ENCODE data around the gene THSD7A.

The THSD7A gene

DNA sequence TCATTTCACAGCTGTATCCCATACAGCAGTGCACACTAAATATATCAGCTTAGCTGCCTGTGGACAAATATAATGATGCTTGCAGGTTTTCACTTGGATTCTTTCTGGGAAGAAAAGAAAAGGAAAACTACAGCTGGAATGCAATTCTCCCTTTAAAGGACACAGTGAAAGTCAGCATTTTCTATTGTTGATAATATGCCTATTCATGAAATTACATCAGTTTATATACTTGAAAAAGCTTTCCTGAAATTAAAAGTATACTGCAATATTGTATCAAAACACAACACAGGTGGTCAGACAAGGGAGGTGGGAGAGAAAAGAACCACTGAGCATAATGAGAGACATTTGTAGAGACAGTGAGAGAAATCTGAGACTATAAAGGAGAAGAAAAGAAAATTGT is 20.3 kb downstream of the THSD7A start:
- no peak for DNase-seq

DNA sequence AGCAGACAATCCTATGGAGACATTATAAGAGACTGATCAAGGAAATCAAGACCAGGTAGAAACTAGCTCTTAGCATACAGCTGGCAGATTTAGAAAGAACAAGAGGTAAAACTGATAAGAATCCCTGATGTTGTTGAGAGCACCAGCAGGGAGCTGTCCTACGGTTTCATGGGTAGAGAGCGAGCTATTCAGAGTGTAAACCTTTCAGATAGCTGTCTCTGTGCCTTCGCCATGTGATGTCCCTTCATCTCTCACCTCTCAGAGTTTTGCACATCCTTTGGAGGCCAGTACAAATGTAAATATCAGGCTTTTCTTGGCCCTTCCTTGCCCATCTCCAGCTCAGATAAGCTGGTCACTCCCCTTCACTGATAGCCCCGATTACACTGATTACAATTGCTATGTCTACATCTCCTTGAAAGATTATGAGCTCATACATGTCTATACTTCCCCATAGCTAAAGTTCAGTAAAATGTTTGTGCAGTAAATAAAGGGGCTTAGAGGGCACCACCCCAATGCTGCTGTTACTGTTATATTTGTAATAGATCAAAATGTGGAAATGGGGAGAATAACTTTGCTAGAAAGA is 21.9 kb downstream of the THSD7A start:
- no peak for DNase-seq

DNA sequence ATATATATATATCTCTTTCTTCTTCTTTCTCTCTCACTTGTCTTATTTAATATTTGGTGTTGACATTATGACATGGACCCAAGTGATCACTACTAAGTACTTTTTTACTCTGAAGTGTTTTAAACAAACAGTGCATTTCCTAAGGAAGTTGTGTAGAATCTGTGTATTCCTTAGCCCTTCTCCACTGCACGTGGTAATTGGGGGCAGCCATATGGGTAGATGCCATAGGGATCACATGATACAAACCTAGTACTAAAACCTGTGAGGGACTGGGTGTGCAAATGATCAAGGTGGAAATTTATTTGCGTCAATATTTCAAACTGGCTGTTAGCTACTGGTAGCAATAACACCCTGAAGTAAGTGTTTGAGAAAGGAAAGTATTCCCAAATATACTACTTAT is 25.0 kb downstream of the THSD7A start:
- DNase-seq: no peak

DNA sequence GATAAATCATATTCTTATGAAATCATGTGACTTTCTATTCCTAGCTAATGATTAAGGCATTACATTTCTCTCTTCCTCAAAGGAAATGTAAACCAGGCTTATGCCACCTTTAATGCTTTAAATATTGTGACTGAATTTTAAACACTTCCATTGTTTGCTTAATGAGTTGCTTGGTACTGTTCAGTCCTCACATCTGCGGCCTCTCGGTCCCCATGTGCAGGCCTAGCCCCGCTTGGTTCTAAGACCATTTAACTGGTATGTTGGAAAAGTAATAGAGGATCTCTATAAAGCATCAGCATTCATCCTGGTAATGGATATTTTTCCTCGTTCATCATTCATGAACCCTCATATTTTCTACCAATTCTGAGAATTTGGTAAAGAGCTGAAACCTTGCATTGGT is 27.4 kb downstream of the THSD7A start:
- no peak for DNase-seq

DNA sequence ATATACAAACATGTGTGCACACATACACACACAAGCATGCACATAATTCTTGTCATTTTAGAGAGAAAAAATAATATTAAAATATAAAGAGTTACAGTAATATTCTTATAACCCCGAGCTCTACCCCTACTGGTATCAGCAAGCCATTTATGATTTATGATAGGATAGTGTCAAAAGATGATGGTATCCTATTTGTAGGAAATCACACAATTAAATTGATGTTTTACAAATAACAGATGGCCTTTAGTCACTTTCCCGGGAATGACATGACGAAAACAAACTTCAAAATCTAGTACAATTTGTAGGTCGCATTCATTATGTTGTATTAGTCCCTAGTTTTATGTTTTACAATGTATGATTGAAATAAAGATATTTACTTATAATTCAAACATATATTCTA is 36.8 kb downstream of the THSD7A start:
- no peak for DNase-seq

DNA sequence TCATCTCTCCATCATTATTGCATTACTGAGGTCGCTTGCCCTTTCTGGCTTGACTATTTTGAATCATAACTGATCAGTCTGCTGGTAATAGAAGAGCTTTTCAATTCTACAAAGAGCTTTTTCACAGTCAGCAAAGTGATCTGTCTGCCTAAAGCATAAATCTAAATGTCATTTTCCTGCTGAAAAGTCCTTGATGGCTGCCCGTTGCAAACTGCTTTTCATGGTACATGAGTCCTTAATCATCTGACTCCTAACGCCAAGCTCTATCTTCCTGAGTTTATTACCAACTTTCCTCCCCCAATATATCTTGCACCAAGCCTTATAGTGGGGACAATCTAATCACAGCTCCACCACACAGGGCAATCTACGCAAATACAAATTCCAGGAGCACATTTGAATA is 39.8 kb downstream of the THSD7A start:
- no peak for DNase-seq

DNA sequence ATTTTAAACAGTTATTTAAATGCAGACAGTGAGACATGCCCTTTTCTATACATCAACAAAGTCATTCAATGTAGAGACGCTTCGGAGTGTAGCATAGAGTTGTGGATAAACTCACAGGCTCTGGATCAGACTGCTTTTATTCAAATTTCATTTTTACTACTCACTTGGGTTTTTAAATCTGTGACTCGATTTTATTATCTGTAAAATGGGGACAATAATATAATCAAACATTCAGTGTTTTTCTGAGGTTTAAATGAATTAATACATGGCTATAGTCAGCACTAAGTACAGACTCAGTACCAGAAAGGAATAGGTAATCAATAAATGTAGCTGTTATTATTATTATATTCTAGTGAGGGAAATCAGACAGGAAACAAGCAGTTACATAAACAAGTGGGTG is 43.4 kb downstream of the THSD7A start:
- no peak for DNase-seq

DNA sequence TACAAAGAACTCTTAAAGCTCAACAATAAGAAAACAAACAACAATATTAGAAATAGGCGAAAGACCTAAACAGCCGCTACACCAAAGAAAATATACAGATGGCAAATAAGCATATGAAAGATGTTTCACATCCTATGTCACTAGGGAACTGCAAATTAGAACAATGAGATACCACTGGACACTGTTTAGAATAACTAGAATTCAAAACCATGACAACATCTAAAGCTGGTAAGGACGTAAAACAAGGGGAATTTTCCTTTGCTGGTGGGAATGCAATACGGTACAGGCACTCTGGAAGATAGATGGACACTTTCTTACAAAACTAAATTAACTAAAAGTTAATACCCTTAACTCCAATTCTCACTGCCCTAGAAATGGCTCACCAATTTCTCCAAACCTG is 44.5 kb downstream of the THSD7A start:
- DNase-seq: no peak

DNA sequence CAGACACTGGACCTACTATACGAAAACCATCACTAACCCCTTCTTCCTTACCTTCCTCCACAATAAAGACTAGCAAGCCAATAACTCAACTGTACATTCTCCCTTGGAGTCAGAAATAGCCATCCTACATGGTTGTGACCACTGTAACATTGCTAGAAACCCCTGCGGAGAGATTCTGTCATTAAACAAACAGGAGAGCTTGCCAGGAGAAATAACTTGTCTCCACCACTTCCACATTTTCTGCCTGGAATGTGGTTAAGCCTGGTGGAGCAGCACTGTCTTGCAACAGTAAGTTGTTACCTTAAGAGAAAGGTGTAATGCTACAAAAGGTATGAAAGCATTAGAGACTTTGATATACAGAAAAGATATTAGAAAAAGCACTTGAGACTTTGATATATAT is 45.8 kb downstream of the THSD7A start:
- DNase-seq: no peak

DNA sequence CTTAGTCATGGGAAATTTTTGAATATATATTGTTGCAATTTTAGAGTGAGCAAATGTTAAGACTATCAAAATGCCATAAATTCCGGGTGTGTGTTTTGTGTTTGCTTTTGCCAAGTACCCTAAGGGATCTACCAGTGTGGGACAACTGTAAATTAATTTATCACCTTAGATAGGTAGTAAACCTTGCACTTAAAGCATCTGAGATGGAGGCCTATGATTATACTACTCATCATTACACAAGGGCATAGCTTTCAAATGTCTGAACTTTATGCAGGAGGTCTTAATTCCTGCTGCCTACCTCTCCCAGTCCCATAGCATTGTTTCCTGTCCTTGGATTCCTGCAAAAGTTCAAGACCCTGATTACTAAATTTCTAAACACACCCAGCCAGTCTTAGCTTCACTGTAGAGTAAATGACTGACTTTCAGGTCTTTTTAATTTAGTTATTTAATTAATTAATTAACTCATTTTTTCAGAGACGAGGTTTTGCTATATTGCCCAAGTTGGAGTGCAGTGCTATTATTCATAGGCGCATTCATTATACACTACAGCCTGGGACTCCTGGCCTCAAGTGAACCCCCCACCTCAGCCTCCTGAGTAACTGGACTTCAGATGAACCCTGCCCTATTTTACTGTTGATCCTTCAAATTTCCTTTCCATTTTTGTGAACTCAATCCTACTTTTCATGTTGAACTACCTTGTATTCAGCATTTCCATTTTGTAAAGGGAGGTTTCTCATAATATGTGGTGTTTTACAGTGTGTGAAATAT is 47.0 kb downstream of the THSD7A start:
- no peak for DNase-seq

DNA sequence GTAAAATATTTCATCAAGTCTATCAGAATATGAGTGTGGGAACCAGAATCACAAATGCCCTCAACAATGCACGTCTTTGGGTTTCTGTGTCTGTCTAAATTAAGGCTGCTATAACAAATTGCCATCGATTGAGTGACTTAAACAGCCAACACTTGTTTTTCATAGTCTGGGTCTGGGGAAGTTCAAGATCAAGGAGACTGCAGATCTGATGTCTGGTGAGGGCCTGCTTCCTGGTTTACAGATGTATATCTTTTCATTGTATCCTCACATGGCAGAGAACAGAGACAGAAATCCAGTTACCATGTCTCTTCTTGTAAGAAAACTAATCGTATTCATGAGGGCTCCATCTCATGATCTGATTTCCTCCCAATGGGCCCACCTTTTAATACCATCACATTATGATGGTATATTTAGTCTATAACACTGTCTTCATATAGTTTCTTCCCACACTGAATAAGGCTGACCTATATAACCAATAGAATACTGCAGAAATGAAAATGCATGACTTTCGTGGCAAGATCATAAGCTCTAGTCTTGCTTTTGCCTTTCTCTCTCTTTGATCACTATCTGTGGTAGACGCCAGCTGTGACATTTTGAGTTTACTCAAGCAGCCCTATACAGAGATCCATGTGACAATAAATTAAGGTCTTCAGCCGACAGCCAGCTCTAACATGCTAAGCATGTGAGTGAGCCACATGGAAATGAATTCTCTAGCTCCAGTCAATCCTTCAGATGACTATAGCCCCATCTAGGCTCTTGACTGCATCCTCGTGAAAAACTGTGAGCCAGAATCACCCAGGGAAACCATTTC is 51.9 kb downstream of the THSD7A start:
- no peak for DNase-seq

DNA sequence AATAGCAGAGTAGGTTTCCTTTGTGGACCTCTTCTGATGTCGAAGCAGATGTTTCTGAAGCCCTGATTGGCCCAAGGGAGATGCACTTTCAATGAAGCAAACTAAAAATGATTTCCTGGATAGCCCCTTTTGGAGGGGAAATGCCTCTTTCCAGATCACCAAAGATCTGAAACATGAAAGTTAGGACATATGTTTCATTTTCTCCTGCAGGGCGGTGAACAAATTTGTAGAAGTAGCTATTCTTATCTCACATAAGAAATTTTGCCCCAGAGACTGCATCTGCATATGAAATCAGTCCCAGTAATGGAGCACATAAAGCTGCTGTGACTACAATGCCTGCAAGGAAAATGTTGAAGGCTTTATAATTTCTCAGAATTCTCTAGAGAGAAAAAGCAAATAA is 56.0 kb downstream of the THSD7A start:
- no peak for DNase-seq

DNA sequence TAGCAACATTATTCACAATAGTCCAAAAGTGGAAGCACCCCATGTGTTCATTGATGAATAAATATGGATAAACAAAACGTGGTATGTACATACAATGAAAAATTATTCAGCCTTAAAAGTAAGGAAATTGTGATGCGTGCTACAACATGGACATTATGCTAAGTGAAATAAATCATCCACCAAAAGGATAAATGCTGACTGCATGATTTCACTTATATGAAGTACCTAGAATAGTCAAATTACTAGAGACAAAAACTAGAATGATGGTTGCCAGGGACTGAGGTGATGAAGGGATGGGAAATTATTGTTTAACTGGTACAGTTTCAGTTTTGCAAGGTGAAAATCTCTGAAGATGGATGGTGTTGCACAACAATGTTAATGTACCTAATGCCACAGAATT is 56.6 kb downstream of the THSD7A start:
- DNase-seq: no peak

DNA sequence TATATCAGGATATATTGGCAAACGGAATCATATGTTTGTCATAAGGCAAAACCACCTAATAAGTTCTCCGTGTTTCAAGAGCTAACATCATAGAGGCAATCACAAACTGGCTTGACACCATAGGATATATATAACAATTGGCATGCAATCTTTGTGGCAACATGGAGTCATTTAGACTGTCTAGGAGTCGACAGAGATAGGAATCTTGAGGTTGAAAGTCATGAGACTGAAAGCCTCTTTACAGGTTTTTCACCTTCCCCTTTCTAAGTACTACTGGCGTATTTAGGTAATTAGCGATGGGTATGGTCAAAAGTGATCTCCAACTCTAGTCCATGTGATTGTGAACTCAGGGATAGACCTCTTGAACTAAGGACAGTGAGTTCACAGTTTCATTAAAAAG is 63.7 kb downstream of the THSD7A start:
- no peak for DNase-seq

DNA sequence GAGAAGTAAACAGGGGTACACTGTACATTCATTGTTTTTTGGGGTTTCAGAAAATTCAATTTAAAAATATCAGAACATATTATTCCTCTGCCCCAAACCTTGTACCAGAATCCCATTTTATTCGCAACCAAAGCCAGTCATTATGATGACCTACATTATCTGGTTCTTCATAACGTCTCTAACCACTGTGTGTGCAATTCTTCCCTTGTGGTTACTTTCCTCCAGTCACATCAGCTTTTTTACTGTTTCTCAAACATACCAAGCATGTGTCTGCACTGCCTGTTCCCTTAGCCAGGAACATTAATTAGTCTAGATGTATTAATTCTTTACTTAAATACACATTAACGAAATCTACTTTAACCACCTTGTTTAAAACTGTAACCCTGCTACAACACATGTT is 64.8 kb downstream of the THSD7A start:
- DNase-seq: no peak

DNA sequence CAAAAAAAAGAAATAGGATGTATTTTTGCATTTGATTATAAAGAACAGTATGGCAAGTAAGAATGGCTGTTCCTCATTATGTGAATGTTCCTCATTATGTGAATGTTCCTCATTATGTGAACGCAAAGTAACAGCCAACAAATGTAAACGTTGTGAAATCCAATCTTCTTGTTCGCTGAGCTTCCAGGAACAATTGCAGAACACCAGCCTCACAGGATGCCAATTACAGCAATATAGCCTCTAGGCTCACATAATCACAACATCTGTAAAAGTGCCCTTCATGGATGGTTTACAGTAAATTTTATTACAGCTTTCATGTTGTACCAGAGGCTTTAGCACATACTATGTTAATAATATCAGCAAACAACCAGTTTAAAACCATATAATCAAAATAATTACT is 71.6 kb downstream of the THSD7A start:
- DNase-seq: no peak

DNA sequence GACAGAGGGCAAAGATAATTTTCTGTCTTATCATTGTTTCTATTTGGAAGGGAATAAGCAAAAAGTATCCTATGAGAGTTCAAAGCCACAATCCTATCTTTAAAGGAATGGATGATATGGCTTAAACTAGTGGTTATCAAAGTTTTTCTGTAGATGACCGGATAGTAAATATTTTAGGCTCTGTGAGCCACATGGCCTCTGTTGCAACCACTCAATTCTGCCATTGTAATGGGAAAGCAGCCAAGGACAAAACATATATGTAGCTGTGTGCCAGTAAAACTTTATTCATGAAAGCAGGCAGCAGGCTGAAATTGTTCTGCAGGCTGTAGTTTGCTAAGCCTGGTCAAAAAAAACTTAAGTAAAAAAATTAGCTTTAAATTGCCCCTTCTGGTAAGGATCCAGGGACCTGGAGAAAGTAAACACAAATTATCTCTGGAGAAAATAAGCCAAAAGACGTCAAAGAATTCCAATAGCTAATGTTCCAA is 73.3 kb downstream of the THSD7A start:
- DNase-seq: no peak

DNA sequence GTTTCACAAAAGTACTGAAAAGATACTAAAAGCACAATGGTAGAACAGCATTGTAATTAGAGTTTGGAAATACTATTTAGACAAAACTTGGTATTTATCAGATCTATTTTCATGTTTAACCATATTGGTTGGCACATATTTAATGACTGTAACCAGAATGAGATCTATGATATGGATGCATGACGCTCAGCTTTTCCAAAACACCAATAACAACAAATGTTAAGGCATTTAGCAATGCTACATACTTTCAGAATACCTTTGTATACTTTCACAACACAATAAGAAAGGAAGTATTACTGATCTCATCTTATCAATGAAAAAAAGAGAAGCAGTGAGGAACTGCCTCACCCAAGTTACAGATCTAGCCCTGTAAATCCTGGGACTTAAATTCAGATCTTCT is 74.8 kb downstream of the THSD7A start:
- DNase-seq: no peak

DNA sequence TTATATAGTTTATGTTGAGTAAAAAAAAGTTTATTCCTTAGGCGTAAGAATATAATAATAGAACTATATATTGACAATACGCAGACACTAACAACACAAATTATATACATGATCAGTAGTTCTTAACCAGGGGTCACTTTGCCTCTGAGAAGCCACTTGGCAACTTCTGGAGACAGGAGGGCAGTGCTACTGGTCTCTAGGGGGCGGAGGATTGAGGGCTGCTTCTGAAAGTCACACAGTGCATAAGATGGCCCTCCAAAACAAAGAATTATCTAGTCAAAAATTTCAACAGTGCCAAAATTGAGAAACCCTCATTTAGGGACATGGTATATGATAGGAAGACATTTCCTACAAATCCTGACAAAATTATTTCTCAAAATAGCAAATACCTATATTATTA is 77.1 kb downstream of the THSD7A start:
- no peak for DNase-seq

DNA sequence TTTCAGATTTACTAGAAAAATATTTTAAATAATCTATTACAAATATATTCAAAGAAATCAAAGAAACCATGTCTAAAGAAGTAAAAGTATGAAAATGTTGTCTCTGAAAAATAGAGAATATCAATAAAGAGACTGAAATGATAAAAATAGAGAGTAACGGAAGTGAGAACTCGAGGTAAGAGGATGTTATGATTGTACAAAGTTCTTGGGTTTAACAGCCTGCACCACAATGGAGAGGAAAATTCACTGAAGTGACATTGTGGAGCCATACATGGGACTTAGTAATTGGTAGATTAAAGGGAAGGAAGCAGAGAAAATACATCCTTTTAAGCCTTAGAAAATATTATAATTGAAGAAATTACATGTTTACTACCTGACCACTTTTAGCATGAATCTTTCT is 77.9 kb downstream of the THSD7A start:
- no peak for DNase-seq

DNA sequence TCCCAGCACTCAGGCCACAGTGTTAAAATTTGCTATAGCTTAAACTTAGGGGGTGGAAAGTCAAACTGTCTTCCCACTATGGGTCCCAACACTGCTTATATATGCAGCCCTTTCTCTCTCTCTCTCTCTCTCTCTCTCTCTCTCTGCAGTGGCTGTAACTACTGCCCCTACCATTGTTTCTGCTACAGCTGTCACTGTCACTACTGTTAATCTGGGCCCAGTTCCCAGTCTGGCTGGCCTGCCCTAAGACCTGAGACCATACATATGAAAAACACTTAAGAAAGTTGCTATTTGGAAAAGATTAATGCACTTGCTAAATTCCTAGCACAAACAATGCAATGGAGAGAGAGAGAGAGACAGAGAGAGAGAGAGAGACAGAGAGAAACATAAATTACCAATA is 78.6 kb downstream of the THSD7A start:
- DNase-seq: no peak

DNA sequence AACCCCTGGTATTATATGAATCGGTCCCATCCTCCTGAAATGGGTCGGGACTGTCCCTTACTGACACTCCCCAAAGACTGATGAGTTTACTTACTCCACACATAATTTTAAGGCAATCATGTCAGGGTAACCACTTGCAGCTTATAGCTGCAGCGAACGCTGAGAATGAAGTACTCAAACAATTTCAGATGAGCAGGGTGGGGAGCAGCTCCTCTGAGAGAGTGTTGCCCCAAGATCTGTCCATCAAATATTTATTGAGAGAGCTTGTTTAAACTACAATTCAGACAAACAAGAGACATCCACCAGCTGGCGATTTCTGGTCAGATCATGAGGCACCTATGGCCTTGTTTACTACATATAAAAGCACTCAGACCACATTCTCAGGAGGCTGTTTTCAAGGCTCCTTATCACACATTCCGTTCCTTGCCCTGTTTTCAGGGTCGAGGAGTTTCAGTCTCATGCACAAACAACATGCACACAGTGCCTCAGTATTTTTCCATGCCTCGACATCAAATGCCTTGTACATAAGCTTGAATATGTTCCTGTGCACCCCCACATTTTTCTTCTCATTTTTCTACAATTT is 80.1 kb downstream of the THSD7A start:
- no peak for DNase-seq

DNA sequence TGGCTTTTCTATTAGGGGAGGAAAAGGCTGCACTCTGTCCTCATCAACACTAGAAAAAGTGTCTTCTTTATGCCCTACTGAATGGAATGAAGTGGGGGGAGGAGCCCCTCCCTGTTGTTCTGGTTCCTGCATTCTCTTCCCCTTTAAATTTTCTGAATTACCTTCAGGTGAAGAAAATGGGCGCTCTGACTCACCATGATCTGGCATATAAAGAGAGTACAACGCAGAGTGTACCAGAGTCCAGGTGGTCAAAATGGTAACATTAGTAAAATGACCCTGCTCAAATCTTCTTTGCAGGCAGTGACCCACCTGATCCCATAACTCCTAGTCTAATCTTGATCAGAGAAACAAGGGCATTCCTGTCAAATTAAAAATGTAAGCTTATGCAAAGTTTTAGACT is 80.7 kb downstream of the THSD7A start:
- no peak for DNase-seq

DNA sequence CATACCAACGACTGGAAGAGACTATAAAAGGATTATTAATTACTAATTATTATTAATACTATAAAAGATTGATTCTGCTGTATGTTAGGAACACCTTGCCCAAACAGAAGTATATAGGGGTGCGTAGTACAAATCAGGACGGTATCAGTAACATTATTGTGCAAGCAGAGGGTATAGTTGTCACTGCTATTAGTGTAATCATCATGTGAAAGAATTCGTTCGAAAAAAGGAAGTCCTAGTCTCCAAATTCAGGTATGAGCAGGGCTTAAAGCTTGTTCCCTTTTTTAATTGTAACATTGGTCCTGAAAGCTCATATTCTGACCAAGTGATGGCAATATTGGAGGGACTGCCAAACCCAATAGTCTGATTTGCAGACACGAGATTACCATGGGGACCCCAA is 81.8 kb downstream of the THSD7A start:
- no peak for DNase-seq

Data from SW 1271 (cell line).